OCI-LY7 (cell line): Measurements from ENCODE around the gene PLAC9. TPM values are rescaled to one million over a fixed set of nuclear protein-coding genes. Genes with fewer than 3 reads are reported as not detected.

Source experiments
- BruUV-seq: library from RNA; stranded (reverse); fragments of 400-500 nt; replicated peaks from 2 replicates; lab custom pipeline; 2021; lab: Mats Ljungman, UMichigan
- CTCF ChIA-PET: fragments of 300-600 bp; sonication (Branson Sonifier 250); formaldehyde crosslinking; loops from one replicate; lab custom pipeline; 2022; ENCODE audit warnings: antibody characterized with exemption; ENCODE audit not compliant: unreplicated experiment; lab: Charles Lee
- POLR2A ChIA-PET: fragments of 300-600 bp; sonication (Branson Sonifier 250); formaldehyde crosslinking; loops from one replicate; lab custom pipeline; 2022; ENCODE audit warnings: antibody characterized with exemption; lab: Charles Lee
- DNase-seq: peaks from one replicate; pipeline ENCODE4 v3.0.0-alpha.2; 2015; ENCODE audit warnings: low spot score
- H2AFZ ChIP-seq: fragments of 200-600 bp; sonication (generic), shearing (Covaris generic); 2 replicates; pipeline ENCODE4 v1.6.1; 2014; ENCODE audit warnings: mild to moderate bottlenecking, antibody characterized with exemption, low read length, moderate library complexity
- H3K27ac ChIP-seq: fragments of 200-600 bp; sonication (generic); 2 replicates; pipeline ENCODE4 v1.5.1; 2014; ENCODE audit warnings: mixed run types, low read depth, mild to moderate bottlenecking, moderate library complexity, low read length, inconsistent platforms; ENCODE audit not compliant: poor library complexity, severe bottlenecking
- H3K36me3 ChIP-seq: fragments of 200-600 bp; sonication (generic); 2 replicates; pipeline ENCODE4 v1.6.1; 2014; ENCODE audit warnings: mild to moderate bottlenecking, antibody characterized with exemption, low read length, moderate library complexity, mixed read lengths; ENCODE audit not compliant: insufficient read depth
- H3K4me1 ChIP-seq: fragments of 200-600 bp; sonication (generic); 2 replicates; pipeline ENCODE4 v1.5.1; 2014; ENCODE audit warnings: mild to moderate bottlenecking, low read length; ENCODE audit not compliant: insufficient read depth, poor library complexity, severe bottlenecking
- H3K4me2 ChIP-seq: fragments of 200-600 bp; sonication (generic); 2 replicates; pipeline ENCODE4 v1.6.1; 2014; ENCODE audit warnings: mild to moderate bottlenecking, low read length
- H3K4me3 ChIP-seq: fragments of 200-600 bp; sonication (generic); 2 replicates; pipeline ENCODE4 v1.5.1; 2014; ENCODE audit warnings: mild to moderate bottlenecking, low read depth, low read length; ENCODE audit not compliant: poor library complexity, severe bottlenecking
- H3K79me2 ChIP-seq: fragments of 200-600 bp; sonication (generic); 2 replicates; pipeline ENCODE4 v1.6.1; 2016; ENCODE audit warnings: low read depth, mild to moderate bottlenecking, low read length, moderate library complexity, mixed read lengths; ENCODE audit not compliant: insufficient read depth
- H3K9me2 ChIP-seq: fragments of 200-600 bp; sonication (generic); 2 replicates; pipeline ENCODE4 v1.6.1; 2016; ENCODE audit warnings: mild to moderate bottlenecking, low read length, mixed read lengths; ENCODE audit not compliant: insufficient read depth
- H3K9me3 ChIP-seq: fragments of 200-600 bp; sonication (generic); 2 replicates; pipeline ENCODE4 v1.6.1; 2014; ENCODE audit warnings: mild to moderate bottlenecking, mixed run types, low read length, mixed read lengths
- H4K20me1 ChIP-seq: fragments of 200-600 bp; sonication (generic); 2 replicates; pipeline ENCODE4 v1.6.1; 2014; ENCODE audit warnings: mild to moderate bottlenecking, antibody characterized with exemption, low read length, moderate library complexity, mixed read lengths; ENCODE audit not compliant: insufficient read depth
- CTCF ChIP-seq: fragments of 200-600 bp; sonication (generic); conservative IDR thresholded peaks from 2 replicates; pipeline ENCODE4 v1.5.1; 2014; ENCODE audit warnings: mild to moderate bottlenecking, antibody characterized with exemption, low read length, moderate library complexity, mixed read lengths
- EZH2phosphoT487 ChIP-seq: fragments of 200-600 bp; sonication (generic); IDR thresholded peaks from 2 replicates; pipeline ENCODE4 v1.6.1; 2018; ENCODE audit warnings: low read depth, borderline replicate concordance, mild to moderate bottlenecking, mixed run types, antibody characterized with exemption, low read length, moderate library complexity, mixed read lengths
- intact Hi-C: fragments of 100-400 bp; cut with micrococcal nuclease; formaldehyde crosslinking; loops from one replicate; pipeline ENCODE4 v1.10.0; 2022; ENCODE audit not compliant: unreplicated experiment
- total RNA-seq, 2 experiments: library from RNA; depleted of rRNA in 1 of 2; stranded (reverse); fragments of >200 nt in 1 of 2; shearing (Covaris generic) in 1 of 2; gene quantifications; 2 replicates each; pipeline ENCODE4 v1.2.3, GENCODE V29; 2014 to 2022

PLAC9 gene
- total RNA-seq, 2 experiments from 2014 or later: not detected

GRCh38 chr10:80158598-80159127, 26.1 kb downstream of the PLAC9 start:
- H3K4me3 ChIP-seq: no peak overlapping the region
- no TSS peak for BruUV-seq
- H3K9me2 ChIP-seq: no peaks in the 10 kb centered on the region
- POLR2A ChIA-PET: no interaction called here
- H2AFZ ChIP-seq: no peak overlapping the region
- no peak overlapping the region for H3K4me2 ChIP-seq
- H3K36me3 ChIP-seq: peaks cover 80% of the 10 kb centered on the region
- no peaks in the 10 kb centered on the region for H3K79me2 ChIP-seq
- CTCF ChIA-PET: no interaction called here
- H3K4me1 ChIP-seq: no peaks in the 10 kb centered on the region
- intact Hi-C loops: no loop called here
- no peak overlapping the region for H3K27ac ChIP-seq
- TF ChIP-seq EZH2phosphoT487: no peak
- no peak for TF ChIP-seq CTCF
- no peaks in the 10 kb centered on the region for H4K20me1 ChIP-seq
- no peak for DNase-seq
- no peaks in the 10 kb centered on the region for H3K9me3 ChIP-seq

- H3K4me3 ChIP-seq: no peak overlapping the region
- TF ChIP-seq CTCF (no peak), EZH2phosphoT487 (no peak)
- H3K4me1 ChIP-seq: no peaks in the 10 kb centered on the region
- no peak overlapping the region for H2AFZ ChIP-seq
- intact Hi-C loops: no loop called here
- H3K27ac ChIP-seq: no peak overlapping the region
- peaks cover 83% of the 10 kb centered on the region for H3K36me3 ChIP-seq
- H3K79me2 ChIP-seq: no peaks in the 10 kb centered on the region
- H4K20me1 ChIP-seq: no peaks in the 10 kb centered on the region
- ChIA-PET CTCF (no interaction called here), POLR2A (no interaction called here)
- H3K9me3 ChIP-seq: no peaks in the 10 kb centered on the region
- BruUV-seq: no TSS peak
- DNase-seq: no peak
- H3K9me2 ChIP-seq: no peaks in the 10 kb centered on the region
- H3K4me2 ChIP-seq: no peak overlapping the region
Measured at GRCh38 chr10:80159166-80159873, 26.8 kb downstream of the PLAC9 start.
